HG03460 (cell line): ENCODE measurements around the gene IFI6.

Experiments used
- ATAC-seq: cut with Tn5 transposase; IDR thresholded peaks from one replicate; pipeline ENCODE4 v1.9.1; 2021; ENCODE audit not compliant: unreplicated experiment

The IFI6 gene

DNA sequence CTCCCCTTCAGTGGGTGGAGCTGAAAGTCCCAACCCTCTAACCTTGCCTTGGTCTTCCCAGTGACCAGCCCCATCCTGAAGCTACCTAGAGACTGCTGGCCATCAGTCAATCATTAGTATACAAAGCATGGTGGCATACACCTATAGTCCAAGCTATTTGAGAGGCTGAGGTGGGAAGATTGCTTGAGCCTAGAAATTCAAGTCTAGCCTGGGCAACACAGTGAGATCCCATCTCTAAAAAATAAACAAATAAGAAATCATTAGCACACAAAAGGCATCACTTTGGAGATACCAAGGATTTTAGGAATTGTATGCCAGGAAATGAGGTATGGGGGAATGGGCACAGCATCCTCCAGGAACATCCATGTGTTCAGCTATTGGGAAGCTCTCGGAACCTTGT lies 4.4 kb upstream of the IFI6 start:
- ATAC-seq = no peak

GRCh38 chr1:27672750-27673112 lies 739 bp upstream of the IFI6 start:
- ATAC-seq = no peak

GRCh38 chr1:27669876-27670275 lies 2.1 kb downstream of the IFI6 start:
- ATAC-seq = no peak

- no peak for ATAC-seq
Measured at GRCh38 chr1:27668808-27669723, 2.9 kb downstream of the IFI6 start.

DNA sequence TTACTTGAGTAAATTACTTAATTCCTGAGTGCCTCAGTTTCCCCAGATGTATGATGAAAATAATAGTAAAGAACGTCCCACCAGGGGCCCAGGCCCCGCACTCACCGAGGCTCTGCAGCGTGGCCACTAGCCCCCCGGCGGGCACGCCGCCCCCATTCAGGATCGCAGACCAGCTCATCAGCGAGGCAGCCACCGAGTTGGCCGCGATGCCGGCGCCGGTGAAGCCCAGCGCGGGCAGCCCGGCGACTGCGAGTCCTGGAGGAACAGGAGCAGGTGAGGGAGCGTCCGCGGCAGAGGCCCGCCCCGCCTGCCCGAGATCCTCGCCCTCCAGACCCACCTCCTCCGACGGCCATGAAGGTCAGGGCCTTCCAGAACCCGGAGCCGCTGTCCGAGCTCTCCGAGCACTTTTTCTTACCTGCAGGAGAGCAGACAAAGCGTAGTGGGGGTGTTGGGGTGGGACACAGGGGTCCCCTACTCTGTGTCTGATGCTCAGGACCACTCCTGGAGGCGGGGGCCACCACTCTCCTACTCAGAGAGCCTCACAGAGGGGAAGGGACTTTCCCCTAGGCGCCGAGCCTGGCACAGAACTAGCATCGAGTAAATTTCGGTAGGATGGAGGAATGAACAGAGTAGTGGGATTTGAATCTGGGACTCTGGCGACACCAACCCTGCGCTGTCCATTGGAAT lies 3.7 kb downstream of the IFI6 start:
- ATAC-seq = no peak

DNA sequence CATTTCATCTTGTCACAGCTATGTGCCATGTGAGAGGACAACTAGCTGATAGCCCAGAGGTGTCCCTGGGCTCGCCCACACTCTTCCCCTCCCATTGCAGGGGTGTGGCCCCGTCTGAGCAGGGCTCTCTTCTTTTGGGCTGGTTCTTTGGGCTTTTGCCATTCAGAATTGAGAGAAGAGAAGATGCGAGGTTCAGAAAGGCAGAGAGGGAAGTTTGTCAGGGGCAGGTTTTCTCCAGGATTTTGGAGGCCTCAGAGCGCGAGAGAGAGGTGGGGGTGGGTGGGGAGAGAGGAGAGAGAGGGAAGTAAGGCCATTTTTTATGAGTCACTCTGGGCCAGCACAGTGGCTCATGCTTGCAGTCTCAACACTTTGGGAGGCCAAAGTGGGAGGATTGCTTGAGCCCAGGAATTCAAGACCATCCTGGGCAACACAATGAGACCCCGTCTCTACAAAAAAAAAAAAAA lies 5.2 kb downstream of the IFI6 start:
- ATAC-seq = no peak

DNA sequence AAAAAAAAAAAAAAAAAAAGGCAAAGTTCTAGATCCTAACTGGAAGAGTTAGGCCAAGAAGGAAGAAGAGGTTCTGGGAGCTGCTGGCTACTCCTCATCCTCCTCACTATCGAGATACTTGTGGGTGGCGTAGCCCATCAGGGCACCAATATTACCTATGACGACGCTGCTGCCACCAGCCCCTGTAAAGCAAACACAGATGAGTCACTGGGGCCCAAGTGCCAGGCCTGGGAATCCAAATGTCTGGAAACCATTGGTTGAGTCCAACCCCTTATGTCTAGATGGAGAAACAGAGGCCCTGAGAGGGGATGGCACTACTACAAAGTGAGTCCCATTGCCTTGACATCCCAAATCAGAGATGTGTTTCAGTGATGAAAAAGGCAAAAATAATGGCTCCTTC lies 5.7 kb downstream of the IFI6 start:
- no peak for ATAC-seq

DNA sequence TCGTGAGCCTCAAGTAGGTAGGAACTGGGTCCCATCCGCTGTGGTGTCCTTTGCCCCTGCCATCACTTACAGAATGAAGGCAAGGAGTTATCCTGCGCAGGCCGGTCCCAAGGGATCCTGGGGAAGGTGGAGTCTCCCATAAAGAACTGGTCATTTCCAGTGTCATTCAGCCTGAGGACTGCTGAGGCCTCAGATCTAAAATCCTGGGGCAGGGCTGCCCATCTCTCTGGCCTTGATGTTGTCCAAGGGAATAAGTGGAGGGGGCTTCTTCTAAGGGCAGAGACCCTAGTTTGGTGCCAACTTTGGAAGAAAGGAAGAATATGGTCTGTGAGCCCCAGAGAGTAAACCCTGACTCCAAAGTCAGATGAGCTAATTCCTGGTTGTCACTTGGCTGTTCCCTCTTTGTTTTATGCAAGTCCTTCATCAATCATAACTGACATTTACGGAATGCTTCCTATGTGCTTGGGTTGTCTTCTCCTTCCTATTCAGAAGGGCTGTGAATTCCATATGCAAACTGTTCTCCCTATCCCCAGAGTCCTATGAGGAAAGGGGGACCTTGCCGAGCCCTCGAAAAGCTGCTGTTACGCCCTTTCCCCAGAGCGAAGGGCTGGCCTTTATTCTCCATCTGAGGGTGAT lies 6.9 kb downstream of the IFI6 start:
- no peak for ATAC-seq

DNA sequence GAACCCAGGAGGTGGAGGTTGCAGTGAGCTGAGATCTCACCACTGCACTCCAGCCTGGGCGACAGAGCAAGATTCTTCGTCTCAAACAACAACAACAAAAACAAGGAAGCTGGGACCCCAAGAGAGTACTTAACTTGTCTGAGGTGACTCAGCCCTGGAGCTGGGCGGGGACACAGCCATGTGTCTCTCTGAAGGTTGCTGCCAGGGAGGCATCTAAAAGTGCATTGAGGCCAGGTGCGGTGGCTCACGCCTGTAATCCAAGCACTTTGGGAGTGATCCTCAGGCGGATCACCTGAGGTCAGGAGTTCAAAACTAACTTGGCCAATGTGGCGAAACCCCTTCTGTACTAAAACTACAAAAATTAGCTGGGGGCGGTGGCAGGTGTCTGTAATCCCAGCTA lies 7.7 kb downstream of the IFI6 start:
- no peak for ATAC-seq

DNA sequence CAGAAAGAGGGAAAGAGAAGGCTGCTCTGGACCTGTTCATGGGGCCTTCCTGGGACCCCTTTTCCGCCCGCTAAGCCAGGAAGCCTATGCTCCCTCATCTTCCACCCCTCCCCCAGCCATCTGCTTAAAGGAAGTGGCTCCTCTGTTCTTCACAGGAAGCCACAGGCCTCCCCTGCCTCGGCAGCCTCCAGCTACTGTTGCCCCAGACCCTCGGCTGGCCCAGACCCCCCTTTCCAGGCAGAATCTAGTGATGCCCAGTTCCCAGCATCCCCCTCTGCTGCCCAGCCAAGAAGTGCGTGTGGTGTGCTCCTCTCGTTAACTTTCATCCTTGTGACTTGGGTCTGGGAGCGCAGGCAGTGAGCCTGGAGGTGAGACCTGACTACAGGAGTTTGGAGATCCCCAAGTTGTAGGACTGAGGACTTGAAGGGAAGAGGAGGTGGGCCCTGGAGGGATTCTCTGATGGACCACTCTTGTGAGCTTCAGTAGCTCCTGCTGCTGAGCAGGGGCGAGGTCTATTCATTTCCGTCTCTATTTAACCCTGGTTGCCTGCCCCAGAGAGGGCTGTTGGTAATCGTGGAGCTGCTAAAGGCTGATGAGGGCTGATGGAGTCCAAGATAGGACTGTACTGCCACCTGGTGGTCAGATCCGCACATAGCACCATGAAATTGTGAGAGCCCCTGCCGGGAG lies 9.1 kb downstream of the IFI6 start:
- ATAC-seq = peak; percentile 41

DNA sequence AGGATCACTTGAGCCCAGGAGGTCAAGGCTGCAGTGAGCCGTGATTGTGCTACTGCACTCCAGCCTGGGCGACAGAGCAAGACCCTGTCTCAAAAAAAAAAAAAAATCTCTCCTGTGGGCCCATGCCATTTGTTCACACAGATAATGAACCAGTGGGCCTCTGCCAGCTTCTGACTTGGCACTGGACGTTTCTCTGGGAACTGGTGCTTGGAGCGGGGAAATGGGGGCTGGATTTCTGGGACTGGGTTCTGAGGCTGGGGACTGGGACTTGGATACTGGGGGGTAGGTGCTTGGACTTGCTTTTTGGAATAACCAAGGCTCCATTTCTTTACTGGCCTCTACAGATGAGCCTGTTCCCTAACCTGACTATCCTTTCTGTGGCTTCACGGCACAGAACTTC lies 9.7 kb downstream of the IFI6 start:
- no peak for ATAC-seq

GRCh38 chr1:27661412-27662075 lies 10.4 kb downstream of the IFI6 start:
- ATAC-seq = no peak

DNA sequence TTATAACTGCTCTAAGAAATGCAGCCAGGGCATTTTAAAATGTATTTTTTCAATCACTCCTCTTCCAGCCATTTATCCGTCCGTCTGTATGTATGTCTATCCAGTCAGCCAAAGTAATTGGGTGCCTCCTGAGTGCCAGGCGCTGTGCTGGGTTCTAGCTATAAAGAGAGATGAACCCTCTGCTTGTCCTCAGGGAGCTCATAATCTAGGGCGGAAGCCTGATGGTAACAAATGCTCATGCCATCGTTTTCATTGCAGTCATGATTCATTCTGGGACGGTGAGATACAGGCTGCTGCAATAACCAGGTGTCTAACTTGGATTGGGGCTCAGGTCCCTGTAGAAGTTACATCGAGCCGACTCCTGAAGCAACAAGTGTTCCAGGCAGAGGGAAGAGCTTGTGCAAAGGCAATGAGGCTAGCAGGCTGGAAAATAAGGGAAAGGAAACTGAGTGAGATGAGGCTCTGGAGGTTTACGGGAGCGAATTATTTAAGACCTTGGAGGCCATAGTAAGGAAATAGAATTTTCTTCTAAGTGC lies 11.6 kb downstream of the IFI6 start:
- ATAC-seq = no peak

- ATAC-seq = peak; percentile 58
Measured at GRCh38 chr1:27659497-27660299, 12.3 kb downstream of the IFI6 start.

- ATAC-seq = peak; percentile 11
Measured at GRCh38 chr1:27658951-27659496, 13.0 kb downstream of the IFI6 start.

- ATAC-seq = no peak
Measured at GRCh38 chr1:27656157-27656893, 15.7 kb downstream of the IFI6 start.

GRCh38 chr1:27655151-27655937 lies 16.6 kb downstream of the IFI6 start:
- ATAC-seq = no peak
